ENCODE data around the gene TGM2.
A peak's percentile ranks its signal among the peaks of the same experiment; 100 is the strongest.

TGM2 gene

GRCh38 chr20:38132156-38132909, 32.7 kb downstream of the TGM2 start:
- DNase-seq (ENCODE audit: low read depth, low spot score), result no peak

- DNase-seq (ENCODE audit: low read depth, low spot score), result no peak
Measured at GRCh38 chr20:38131588-38132121, 33.4 kb downstream of the TGM2 start.

- no peak for DNase-seq (ENCODE audit: low read depth, low spot score)
Measured at GRCh38 chr20:38130687-38131587, 34.1 kb downstream of the TGM2 start.

- no peak for DNase-seq (ENCODE audit: low read depth, low spot score)
Measured at GRCh38 chr20:38129893-38130609, 35.0 kb downstream of the TGM2 start.

GRCh38 chr20:38129248-38129865, 35.7 kb downstream of the TGM2 start:
- no peak for DNase-seq (ENCODE audit: low read depth, low spot score)

GRCh38 chr20:38128691-38129090, 36.4 kb downstream of the TGM2 start:
- no peak for DNase-seq (ENCODE audit: low read depth, low spot score)

GRCh38 chr20:38127920-38128528, 37.0 kb downstream of the TGM2 start:
- no peak for DNase-seq (ENCODE audit: low read depth, low spot score)

- no peak for DNase-seq (ENCODE audit: low read depth, low spot score)
Measured at GRCh38 chr20:38126932-38127621, 38.0 kb downstream of the TGM2 start.

GRCh38 chr20:38126146-38126921, 38.7 kb downstream of the TGM2 start:
- DNase-seq (ENCODE audit: low read depth, low spot score), result no peak

GRCh38 chr20:38125157-38126056, 39.7 kb downstream of the TGM2 start:
- DNase-seq (ENCODE audit: low read depth, low spot score), result peak; percentile 88

GRCh38 chr20:38123021-38123587, 42.0 kb downstream of the TGM2 start:
- DNase-seq (ENCODE audit: low read depth, low spot score), result no peak

- no peak for DNase-seq (ENCODE audit: low read depth, low spot score)
Measured at GRCh38 chr20:38121741-38122140, 43.3 kb downstream of the TGM2 start.

- DNase-seq (ENCODE audit: low read depth, low spot score), result no peak
Measured at GRCh38 chr20:38120625-38120988, 44.5 kb downstream of the TGM2 start.

GRCh38 chr20:38119446-38119845, 45.6 kb downstream of the TGM2 start:
- DNase-seq (ENCODE audit: low read depth, low spot score), result no peak

GRCh38 chr20:38117635-38118034, 47.4 kb downstream of the TGM2 start:
- no peak for DNase-seq (ENCODE audit: low read depth, low spot score)

GRCh38 chr20:38117205-38117604, 47.9 kb downstream of the TGM2 start:
- no peak for DNase-seq (ENCODE audit: low read depth, low spot score)

GRCh38 chr20:38116409-38117165, 48.5 kb downstream of the TGM2 start:
- no peak for DNase-seq (ENCODE audit: low read depth, low spot score)

GRCh38 chr20:38115896-38116295, 49.2 kb downstream of the TGM2 start:
- no peak for DNase-seq (ENCODE audit: low read depth, low spot score)
